HG03280 (cell line): Measurements from ENCODE around the gene MMP13.
"Not testable (repeated sequence)": the region's sequence is repeated elsewhere in the genome, so short reads cannot be mapped to it uniquely, and the experiment has no call there.

ENCODE experiments used
- ATAC-seq: cut with Tn5 transposase; IDR thresholded peaks from one replicate; pipeline ENCODE4 v1.9.1; 2021; ENCODE audit warnings: mild to moderate bottlenecking, moderate library complexity; ENCODE audit not compliant: unreplicated experiment

Gene MMP13

GRCh38 chr11:102955624-102956023 lies at the start of gene MMP13:
TSS of gene MMP13 (minus strand) at chr11:102955732. CDS start at chr11:102955705, 27 bp downstream.
- no peak for ATAC-seq

GRCh38 chr11:103004234-103004633 lies 48.7 kb upstream of the MMP13 start:
- ATAC-seq, result not testable (repeated sequence)

GRCh38 chr11:102994105-102994504 lies 38.6 kb upstream of the MMP13 start:
- ATAC-seq, result no peak

GRCh38 chr11:102991776-102992175 lies 36.2 kb upstream of the MMP13 start:
- no peak for ATAC-seq

DNA sequence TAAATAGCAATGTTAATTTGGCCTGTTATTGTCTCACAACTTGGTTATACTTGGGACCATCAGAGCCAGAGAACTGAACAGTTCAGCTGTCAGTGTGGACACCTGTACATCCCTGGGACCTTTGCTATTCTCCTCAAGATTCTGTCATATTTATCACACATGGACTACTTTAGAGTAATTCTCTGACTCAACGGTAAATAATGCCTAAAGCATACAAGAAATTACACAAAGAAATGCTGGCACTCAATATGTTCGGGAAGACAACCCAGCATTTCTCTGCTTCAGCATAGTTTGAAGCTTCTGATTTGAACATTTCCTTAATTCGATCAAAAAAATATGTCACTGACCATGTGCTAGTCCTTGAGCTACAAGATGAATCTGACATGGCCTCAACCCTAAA lies 34.6 kb upstream of the MMP13 start:
- no peak for ATAC-seq

GRCh38 chr11:102989379-102990047 lies 34.0 kb upstream of the MMP13 start:
- no peak for ATAC-seq

DNA sequence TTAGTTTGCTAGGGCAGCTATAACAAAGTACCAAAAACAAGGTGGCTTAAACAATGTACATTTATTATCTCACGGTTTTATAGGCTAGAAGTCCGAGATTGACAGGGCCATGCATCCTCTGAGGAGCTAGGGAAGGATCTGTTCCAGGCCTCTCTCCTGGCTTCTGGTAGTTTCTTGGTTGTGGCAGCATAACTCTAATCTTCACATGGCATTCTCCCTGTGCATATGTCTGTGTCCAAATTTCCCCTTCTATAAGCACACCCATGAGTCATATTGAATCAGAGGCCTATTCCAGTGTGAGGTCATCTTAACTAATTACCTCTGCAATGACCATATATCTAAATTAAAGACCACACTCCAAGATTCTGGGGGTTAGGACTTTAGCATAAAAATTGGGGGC lies 31.3 kb upstream of the MMP13 start:
- no peak for ATAC-seq

- ATAC-seq, result no peak
Measured at GRCh38 chr11:102985850-102986249, 30.3 kb upstream of the MMP13 start.

GRCh38 chr11:102983486-102983885 lies 28.0 kb upstream of the MMP13 start:
- no peak for ATAC-seq

GRCh38 chr11:102981324-102981910 lies 25.9 kb upstream of the MMP13 start:
- no peak for ATAC-seq

DNA sequence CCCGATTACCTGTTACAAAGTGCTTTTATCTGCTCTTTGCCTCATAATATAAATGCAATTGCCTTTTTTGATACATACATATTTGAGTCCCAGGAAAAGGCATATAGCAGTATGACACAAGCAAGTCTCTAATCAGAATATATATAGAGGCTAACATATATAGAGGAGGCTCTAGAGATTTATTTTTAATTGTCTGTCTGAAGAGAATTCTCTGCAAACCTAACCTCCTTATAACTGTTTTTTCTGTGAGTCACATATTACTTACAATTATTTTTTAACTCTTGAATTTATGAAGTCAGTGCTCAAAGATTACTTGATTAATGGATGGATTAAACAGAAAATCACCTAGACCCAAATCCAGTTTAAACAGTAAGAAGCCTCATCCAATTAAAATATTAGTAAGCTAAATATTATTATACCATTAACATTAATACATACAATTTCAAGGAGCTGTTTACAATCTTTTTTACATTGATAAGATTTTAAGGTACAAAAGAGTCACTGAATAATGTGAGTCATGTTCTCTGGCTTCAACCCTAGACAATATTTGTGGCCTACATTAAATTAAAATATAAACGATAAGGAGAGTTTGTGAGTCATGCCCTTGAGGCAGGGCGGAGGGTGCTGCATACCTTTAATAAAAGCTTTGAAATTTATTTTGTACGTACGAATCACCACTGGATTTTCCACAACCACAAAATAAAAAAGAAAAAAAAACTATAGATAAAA lies 19.2 kb upstream of the MMP13 start:
- ATAC-seq, result no peak

- ATAC-seq, result not testable (repeated sequence)
Measured at GRCh38 chr11:102973698-102974097, 18.2 kb upstream of the MMP13 start.

- no peak for ATAC-seq
Measured at GRCh38 chr11:102972853-102973252, 17.3 kb upstream of the MMP13 start.

- no peak for ATAC-seq
Measured at GRCh38 chr11:102971766-102972165, 16.2 kb upstream of the MMP13 start.

DNA sequence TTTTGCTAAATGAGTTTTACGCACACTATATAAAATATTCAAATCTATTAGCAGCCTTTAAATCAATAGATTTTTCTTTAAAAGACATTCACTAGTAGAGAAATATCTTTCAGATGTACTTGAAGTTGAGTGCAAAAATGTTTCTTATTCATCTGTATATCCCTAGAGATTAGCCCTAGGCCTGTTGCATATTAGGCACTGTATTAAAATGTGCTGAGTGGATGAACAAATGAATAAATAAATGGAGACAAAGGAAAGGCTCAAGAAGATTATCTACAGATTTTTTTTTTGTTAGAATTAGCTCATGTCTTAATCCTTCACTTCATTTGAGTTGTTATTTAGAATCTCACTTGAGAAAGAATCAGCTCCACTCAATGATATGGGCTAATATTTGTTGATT lies 12.0 kb upstream of the MMP13 start:
- no peak for ATAC-seq

DNA sequence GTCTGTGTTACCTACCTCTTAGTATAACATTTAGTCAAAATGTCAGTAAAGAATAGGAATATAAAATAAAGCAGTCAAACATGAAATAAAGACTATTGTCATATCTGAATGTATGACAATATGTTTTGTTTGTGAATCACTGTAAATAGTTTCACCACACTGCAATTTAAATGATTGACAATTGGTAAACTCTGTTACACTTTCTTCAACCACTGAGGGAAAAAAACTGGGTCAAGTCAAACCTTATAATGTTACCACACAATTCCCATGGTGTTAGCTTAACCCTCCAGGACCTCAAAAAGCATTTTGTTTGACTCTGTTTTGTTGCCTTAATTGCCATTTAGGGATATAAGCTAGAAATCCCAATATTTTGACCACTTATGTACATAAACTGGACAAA lies 10.5 kb upstream of the MMP13 start:
- no peak for ATAC-seq

DNA sequence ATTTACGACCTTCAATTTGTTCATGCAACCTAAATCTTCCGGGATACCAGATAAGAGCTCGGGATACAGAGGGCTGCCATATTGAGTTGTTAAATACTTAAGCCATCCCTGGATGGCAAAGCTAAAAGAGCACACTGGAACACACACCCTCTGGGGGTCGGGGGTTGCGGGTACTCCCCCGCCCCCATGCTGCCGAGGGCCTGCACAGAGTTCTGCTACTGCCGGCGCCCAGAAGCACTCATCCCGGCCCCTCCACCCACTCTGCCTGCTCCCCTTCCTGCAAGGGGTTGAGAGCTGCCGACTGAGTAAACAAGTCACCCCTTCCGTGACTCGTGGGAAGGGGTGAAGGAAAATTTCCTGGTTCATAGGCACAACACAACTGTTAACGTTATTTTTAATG lies 9.3 kb upstream of the MMP13 start:
- ATAC-seq, result no peak

DNA sequence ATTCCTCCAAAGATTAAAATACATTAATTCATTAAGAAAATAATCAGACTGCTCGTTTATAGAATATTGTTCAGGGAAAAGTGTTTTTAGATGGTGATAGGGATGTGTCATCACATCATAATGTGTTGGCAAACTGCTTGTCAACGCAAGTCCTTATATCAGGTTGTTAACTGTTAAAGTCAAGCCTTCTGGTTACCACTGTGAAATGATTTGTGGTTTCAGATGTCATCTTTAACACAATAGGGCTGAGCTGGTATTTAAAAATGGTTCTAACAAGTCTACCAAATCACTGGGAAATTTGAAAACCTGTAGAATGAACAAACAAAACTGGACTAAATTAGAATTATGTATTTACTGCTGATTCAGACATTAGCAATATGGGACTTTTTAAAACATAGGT lies 2.4 kb upstream of the MMP13 start:
- ATAC-seq, result no peak

GRCh38 chr11:102950622-102951081 lies 4.9 kb downstream of the MMP13 start:
- no peak for ATAC-seq

DNA sequence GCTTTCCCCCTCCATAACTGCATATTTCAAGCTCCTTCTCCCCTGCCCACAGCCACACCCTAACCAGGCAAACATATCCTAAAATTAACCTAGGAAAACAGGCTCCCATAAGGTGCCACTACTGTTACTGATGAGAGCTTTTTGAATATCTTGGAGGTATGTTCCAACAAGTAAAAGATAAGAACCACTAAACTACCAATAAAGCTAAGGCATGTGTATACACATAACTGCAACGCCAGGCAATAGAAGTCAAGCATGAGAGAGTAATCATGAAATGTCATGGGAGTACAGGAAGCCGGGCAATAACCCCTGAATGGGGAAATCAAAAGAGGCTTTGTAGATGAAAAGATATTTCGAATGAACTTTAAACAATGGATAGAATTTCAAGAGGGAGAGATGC lies 9.3 kb downstream of the MMP13 start:
- no peak for ATAC-seq

- peak; percentile 88 for ATAC-seq
Measured at GRCh38 chr11:102940714-102941588, 14.6 kb downstream of the MMP13 start.
